Activated CD8-positive, alpha-beta T cell treated with anti-CD3 and anti-CD28 coated beads for 36 hours (primary cell): ENCODE measurements around the gene GABPB1. TPM values are rescaled to one million over a fixed set of nuclear protein-coding genes. Genes with fewer than 3 reads are reported as not detected.

ENCODE experiments used
- ATAC-seq: fragments of 200-7000 bp; cut with Tn5 transposase; one replicate; pipeline ENCODE4 v1.10.0; 2021; ENCODE audit warnings: mild to moderate bottlenecking, moderate library complexity
- CTCF ChIA-PET: fragments of 350-600 bp; sonication (Branson Sonifier 250); formaldehyde crosslinking; loops from one replicate; lab custom pipeline; 2021; ENCODE audit warnings: antibody characterized with exemption; lab: Charles Lee
- POLR2A ChIA-PET: fragments of 350-600 bp; sonication (Branson Sonifier 250); formaldehyde crosslinking; loops from one replicate; lab custom pipeline; 2021; ENCODE audit warnings: antibody characterized with exemption; lab: Charles Lee
- DNase-seq: peaks from one replicate; pipeline ENCODE4 v3.0.0-alpha.2; 2020
- H3K27ac Mint-ChIP-seq: one replicate; pipeline ENCODE4 v1.8.0; 2021; ENCODE audit warnings: mild to moderate bottlenecking, mixed read lengths
- H3K27me3 Mint-ChIP-seq: one replicate; pipeline ENCODE4 v1.8.0; 2021; ENCODE audit warnings: mixed read lengths
- H3K36me3 Mint-ChIP-seq: one replicate; pipeline ENCODE4 v1.8.0; 2021; ENCODE audit warnings: low read depth, mixed read lengths
- H3K4me1 Mint-ChIP-seq: one replicate; pipeline ENCODE4 v1.8.0; 2021; ENCODE audit warnings: low read depth, mixed read lengths
- H3K4me3 Mint-ChIP-seq: one replicate; pipeline ENCODE4 v1.8.0; 2021; ENCODE audit warnings: mild to moderate bottlenecking, moderate library complexity, mixed read lengths
- H3K9me3 Mint-ChIP-seq: one replicate; pipeline ENCODE4 v1.8.0; 2021; ENCODE audit warnings: mixed read lengths
- intact Hi-C: fragments of 100-400 bp; cut with micrococcal nuclease; formaldehyde crosslinking; loops from one replicate; pipeline ENCODE4 v1.10.0; 2022
- total RNA-seq, 2 experiments: library from RNA; stranded (reverse); gene quantifications; one replicate each; pipeline ENCODE4 v1.2.3, GENCODE V29; 2021
- TF ChIP-seq, protein P1 (sequence below): fragments of 200-600 bp; IDR thresholded peaks from one replicate; pipeline ENCODE4 v1.8.0; 2022; ENCODE audit warnings: antibody characterized with exemption, mild to moderate bottlenecking

GABPB1 gene
- total RNA-seq, 2 experiments from 2014 or later, result 33.2 to 36.2 TPM

GRCh38 chr15:50247819-50248655 is 107.0 kb downstream of the GABPB1 start:
- peaks cover 28% of the 10 kb centered on the region for H3K4me1 Mint-ChIP-seq
- no peaks in the 10 kb centered on the region for H3K27me3 Mint-ChIP-seq
- ATAC-seq, result peak; percentile 99
- CTCF ChIA-PET, result interaction anchor here (0.9 to 2.2 kb wide), 4 partner anchors 11 to 64 kb away, joined by 3 to 10 read pairs (median 8); no protein-coding TSS in a partner anchor
- intact Hi-C loops, result no loop called here
- peak overlapping the region; percentile 69 for H3K4me3 Mint-ChIP-seq
- H3K27ac Mint-ChIP-seq, result peak overlapping the region; percentile 97
- TF ChIP-seq, protein P1, sequence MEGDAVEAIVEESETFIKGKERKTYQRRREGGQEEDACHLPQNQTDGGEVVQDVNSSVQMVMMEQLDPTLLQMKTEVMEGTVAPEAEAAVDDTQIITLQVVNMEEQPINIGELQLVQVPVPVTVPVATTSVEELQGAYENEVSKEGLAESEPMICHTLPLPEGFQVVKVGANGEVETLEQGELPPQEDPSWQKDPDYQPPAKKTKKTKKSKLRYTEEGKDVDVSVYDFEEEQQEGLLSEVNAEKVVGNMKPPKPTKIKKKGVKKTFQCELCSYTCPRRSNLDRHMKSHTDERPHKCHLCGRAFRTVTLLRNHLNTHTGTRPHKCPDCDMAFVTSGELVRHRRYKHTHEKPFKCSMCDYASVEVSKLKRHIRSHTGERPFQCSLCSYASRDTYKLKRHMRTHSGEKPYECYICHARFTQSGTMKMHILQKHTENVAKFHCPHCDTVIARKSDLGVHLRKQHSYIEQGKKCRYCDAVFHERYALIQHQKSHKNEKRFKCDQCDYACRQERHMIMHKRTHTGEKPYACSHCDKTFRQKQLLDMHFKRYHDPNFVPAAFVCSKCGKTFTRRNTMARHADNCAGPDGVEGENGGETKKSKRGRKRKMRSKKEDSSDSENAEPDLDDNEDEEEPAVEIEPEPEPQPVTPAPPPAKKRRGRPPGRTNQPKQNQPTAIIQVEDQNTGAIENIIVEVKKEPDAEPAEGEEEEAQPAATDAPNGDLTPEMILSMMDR, result no peak
- POLR2A ChIA-PET, result interaction anchor here (1.4 to 2.7 kb wide), 4 partner anchors 10 to 20 kb away, joined by 7 to 14 read pairs (median 8); no protein-coding TSS in a partner anchor
- no peaks in the 10 kb centered on the region for H3K9me3 Mint-ChIP-seq
- H3K36me3 Mint-ChIP-seq, result peaks cover 3% of the 10 kb centered on the region
- peak; percentile 77 for DNase-seq

- H3K9me3 Mint-ChIP-seq, result no peaks in the 10 kb centered on the region
- no peak overlapping the region for H3K4me3 Mint-ChIP-seq
- ATAC-seq, result no peak
- ChIA-PET CTCF (no interaction called here), POLR2A (interaction anchor here (1.0 kb wide), 1 partner anchor 69 kb away, joined by 3 read pairs; no protein-coding TSS in a partner anchor)
- H3K36me3 Mint-ChIP-seq, result peaks cover 3% of the 10 kb centered on the region
- intact Hi-C loops, result no loop called here
- peaks cover 31% of the 10 kb centered on the region for H3K4me1 Mint-ChIP-seq
- DNase-seq, result no peak
- no peak overlapping the region for H3K27ac Mint-ChIP-seq
- H3K27me3 Mint-ChIP-seq, result no peaks in the 10 kb centered on the region
- TF ChIP-seq, protein P1, result no peak
Observed at GRCh38 chr15:50246631-50247030, 108.4 kb downstream of the GABPB1 start.

- no peaks in the 10 kb centered on the region for H3K9me3 Mint-ChIP-seq
- DNase-seq (no peak), ATAC-seq (no peak)
- H3K4me3 Mint-ChIP-seq, result no peak overlapping the region
- H3K4me1 Mint-ChIP-seq, result peaks cover 34% of the 10 kb centered on the region
- intact Hi-C loops, result no loop called here
- ChIA-PET POLR2A (interaction anchor here (0.5 kb wide), 1 partner anchor 180 kb away, joined by 3 read pairs; no protein-coding TSS in a partner anchor), CTCF (no interaction called here)
- no peaks in the 10 kb centered on the region for H3K27me3 Mint-ChIP-seq
- H3K27ac Mint-ChIP-seq, result no peak overlapping the region
- peaks cover 3% of the 10 kb centered on the region for H3K36me3 Mint-ChIP-seq
- TF ChIP-seq, protein P1, result no peak
Observed at GRCh38 chr15:50244959-50245624, 109.9 kb downstream of the GABPB1 start.

- no peaks in the 10 kb centered on the region for H3K27me3 Mint-ChIP-seq
- DNase-seq (no peak), ATAC-seq (no peak)
- peaks cover 29% of the 10 kb centered on the region for H3K4me1 Mint-ChIP-seq
- TF ChIP-seq, protein P1, result no peak
- no peak overlapping the region for H3K27ac Mint-ChIP-seq
- intact Hi-C loops, result no loop called here
- ChIA-PET CTCF (no interaction called here), POLR2A (no interaction called here)
- peaks cover 3% of the 10 kb centered on the region for H3K36me3 Mint-ChIP-seq
- no peaks in the 10 kb centered on the region for H3K9me3 Mint-ChIP-seq
- no peak overlapping the region for H3K4me3 Mint-ChIP-seq
Observed at GRCh38 chr15:50244153-50244552, 110.8 kb downstream of the GABPB1 start.
